ENCODE results near the gene EPHA6.

The EPHA6 gene

GRCh38 chr3:97636465-97636864 lies 822.1 kb downstream of the EPHA6 start:
- DNase-seq (ENCODE audit: low read depth in 2 of 2), result no peak

GRCh38 chr3:97646932-97647331 lies 832.5 kb downstream of the EPHA6 start:
- no peak for DNase-seq (ENCODE audit: low read depth in 2 of 2)

- no peak for DNase-seq (ENCODE audit: low read depth in 2 of 2)
Observed at GRCh38 chr3:97647441-97647982, 833.1 kb downstream of the EPHA6 start.

DNA sequence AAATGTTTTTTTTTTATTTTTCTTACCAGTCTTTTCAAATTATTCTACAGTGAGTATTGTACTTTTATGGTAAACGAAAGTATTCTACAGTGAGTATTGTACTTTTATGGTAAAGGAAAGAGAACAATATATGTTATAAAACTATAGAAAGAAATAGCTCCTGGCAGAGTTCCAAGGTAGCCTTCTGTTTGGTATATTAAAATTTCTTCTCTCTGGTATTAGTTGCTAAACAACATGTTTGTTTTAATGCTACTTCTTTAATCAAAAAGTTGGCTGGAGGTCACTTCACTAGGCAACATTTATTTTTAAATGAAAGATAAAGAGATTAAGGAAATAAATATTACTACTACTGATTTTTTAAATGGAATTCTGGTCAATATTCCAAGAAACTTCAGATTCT lies 841.6 kb downstream of the EPHA6 start:
- DNase-seq (ENCODE audit: low read depth in 2 of 2), result no peak

DNA sequence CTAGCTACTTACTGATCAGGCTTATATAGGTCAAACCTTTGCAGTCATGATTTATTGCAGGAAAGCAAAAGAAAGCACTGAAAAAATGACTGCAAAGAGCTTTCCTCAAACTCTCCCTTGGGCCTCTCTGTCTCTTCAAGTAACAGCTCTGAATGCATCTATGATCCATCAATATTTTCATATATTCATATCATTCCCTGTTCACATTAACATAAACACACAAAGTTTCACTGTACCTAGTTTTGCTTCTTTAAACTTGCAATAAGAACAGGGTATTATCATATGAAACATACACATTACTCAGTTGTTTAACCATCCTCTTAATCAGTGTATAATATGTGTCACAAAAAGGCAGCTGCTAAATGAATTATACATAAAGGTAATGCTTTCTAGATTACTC lies 842.2 kb downstream of the EPHA6 start:
- no peak for DNase-seq (ENCODE audit: low read depth in 2 of 2)

- no peak for DNase-seq (ENCODE audit: low read depth in 2 of 2)
Observed at GRCh38 chr3:97658668-97659285, 844.4 kb downstream of the EPHA6 start.

GRCh38 chr3:97662264-97662663 lies 847.9 kb downstream of the EPHA6 start:
- no peak for DNase-seq (ENCODE audit: low read depth in 2 of 2)

DNA sequence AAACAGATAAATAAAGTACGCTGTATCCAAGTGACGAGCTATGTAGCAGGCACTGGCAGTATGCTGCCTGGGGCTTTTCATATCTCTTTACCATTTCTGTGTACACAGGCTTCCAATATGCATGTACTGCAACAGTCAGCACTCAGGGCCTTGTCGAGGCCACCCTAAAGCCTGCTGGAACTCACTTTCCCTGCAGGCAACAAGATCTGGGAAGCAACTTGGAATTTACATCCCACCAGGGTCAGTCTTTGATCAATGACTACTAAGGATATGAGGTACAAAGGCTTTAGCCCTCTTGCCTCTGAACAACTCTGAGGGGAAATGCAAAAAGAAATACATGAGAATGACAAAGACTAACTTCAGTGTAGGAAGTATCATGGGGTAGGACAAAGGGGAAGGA lies 848.4 kb downstream of the EPHA6 start:
- no peak for DNase-seq (ENCODE audit: low read depth in 2 of 2)

- no peak for DNase-seq (ENCODE audit: low read depth in 2 of 2)
Observed at GRCh38 chr3:97665896-97666295, 851.5 kb downstream of the EPHA6 start.

DNA sequence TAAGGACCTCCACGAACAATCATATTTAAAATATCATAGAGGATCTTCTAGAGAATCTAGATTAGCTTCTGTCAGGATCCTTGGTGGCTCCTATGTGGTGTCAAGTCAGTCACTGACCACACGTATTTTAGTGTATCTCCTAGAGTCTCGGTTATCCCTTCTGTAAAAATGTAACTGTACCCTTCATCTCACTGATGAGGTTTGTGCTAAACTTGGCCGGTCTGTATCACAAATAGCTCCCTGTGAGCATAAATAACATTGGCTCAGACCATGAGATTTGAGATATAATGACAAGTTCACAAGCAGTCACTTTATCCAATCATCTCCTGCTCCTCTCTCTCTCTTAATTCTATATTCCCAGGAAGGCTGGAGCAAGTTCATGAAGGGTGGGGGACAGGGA lies 856.6 kb downstream of the EPHA6 start:
- DNase-seq (ENCODE audit: low read depth in 2 of 2), result no peak

DNA sequence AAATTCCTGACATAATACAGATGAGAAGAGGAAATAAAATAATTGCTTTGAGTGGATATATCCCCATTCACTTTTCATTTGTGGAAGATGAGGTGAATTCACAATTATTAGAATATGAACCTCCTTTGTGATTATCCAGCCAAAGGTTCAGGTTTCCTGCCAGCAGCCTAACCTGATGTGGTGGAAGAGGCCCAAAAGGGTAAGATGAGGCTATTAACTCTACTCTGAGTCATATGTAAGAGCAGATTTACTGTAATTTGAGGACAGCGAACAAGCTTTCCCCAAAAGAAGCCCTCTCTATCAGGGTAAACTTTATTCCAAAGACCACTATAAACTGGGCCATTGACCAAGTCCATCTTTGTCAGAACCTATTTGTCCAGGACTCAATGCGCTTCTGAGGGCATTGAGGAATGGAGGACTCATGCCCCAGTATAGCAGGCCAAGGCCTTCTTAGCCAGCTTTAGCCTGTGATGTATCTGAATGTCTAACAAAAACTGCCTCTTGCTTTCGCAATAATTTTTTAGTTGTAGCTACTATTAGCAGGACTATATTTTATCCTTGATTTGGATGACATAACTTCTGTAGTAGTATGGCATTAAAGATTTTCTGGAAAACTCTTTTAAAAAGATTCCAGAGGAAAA lies 859.1 kb downstream of the EPHA6 start:
- no peak for DNase-seq (ENCODE audit: low read depth in 2 of 2)

DNA sequence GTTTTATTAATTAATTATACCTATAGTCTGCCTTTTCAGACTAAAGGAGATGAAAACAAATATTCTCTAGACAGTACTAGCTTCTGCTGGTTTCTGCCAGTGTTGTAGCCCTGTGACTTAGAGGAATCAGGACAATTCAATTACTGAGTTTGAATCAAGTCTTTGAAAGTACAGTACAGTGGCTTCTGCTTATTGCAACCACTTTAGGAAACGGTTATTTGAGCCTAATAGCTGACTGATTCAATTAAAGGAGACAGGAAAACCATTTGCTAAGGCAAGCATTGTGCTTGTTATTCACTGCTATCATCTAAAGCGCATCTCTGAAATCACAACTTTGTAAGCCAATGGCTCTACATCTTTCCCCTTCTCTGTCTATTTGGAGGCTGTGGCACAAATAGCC lies 860.1 kb downstream of the EPHA6 start:
- no peak for DNase-seq (ENCODE audit: low read depth in 2 of 2)

- DNase-seq (ENCODE audit: low read depth in 2 of 2), result no peak
Observed at GRCh38 chr3:97680210-97680609, 865.8 kb downstream of the EPHA6 start.

- DNase-seq (ENCODE audit: low read depth in 2 of 2), result no peak
Observed at GRCh38 chr3:97680696-97681095, 866.3 kb downstream of the EPHA6 start.

DNA sequence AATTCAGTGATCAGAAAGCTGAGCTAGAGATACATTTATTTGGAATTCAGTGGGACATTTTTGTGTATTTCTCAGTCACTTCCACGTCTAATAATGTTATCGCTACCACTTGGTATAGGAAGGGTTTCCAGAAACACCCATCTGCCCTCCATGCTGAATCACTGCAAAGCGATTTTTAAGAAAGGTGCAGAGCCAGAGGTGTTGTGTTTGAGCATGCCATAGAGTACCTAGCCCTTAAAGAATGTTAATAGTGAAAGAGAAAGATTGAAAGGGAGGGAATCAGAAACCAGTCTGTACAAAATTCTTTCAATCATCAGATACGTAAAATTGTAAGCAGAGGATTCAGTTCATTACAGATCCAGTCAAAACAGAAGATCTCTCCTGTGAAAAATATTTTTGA lies 870.1 kb downstream of the EPHA6 start:
- no peak for DNase-seq (ENCODE audit: low read depth in 2 of 2)

- no peak for DNase-seq (ENCODE audit: low read depth in 2 of 2)
Observed at GRCh38 chr3:97686258-97686657, 871.9 kb downstream of the EPHA6 start.

GRCh38 chr3:97687734-97688133 lies 873.3 kb downstream of the EPHA6 start:
- DNase-seq (ENCODE audit: low read depth in 2 of 2), result no peak

DNA sequence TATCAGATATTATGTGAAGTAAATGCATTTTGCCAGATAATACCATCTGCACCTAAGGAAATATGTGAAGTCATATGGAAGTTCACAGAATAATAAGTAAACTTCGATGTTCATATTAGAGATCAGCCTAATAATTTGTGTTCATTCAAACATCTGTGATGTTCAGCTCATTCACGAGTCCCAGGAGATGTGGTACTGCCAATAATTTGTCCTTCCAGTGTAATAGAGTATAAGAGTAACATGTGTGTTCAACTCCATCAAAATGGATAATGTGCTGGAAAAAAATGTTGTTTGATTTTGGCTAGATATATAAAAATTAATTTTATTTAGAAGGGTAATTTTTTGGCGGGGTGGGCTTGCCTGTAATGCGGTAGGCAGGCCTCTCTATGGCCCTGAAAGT lies 874.7 kb downstream of the EPHA6 start:
- DNase-seq (ENCODE audit: low read depth in 2 of 2), result no peak

- no peak for DNase-seq (ENCODE audit: low read depth in 2 of 2)
Observed at GRCh38 chr3:97689962-97690361, 875.6 kb downstream of the EPHA6 start.

GRCh38 chr3:97691354-97691753 lies 877.0 kb downstream of the EPHA6 start:
- no peak for DNase-seq (ENCODE audit: low read depth in 2 of 2)

DNA sequence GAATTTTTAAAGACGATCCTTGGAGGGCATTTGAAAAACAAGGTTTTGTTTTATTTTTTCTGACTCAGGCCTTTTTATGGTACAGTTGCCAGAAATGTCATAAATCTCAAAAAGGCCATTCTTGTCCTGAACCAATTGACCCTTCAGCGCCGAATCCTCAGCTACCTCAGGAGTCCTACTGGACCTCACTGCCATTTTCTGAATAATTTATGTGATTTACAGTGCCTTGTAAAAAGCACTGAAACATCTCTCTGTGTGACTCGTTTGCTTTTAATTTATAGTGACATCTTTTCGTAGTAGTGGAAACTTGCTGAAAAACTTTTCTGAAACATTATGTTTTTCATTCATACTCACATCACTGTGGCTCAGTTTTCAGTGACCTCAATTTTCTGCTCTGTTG lies 878.0 kb downstream of the EPHA6 start:
- DNase-seq (ENCODE audit: low read depth in 2 of 2), result no peak

DNA sequence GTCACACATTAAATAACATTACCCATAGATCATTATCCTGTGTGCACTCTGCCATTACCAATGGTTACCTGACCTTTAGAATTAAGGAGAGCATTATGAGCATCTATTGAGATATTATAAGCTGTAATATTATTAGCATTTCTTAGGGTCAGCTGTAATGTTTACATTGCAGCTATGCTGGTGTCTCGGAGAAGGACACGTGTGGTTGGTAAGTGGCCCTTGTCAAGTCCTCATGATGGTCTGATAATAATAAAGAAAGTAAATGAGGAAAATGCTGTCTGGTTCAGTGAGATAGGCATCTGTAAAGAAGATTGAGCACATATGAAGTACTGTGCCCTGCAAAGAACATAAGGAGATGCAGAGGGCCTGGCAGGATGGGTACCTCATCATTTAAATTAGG lies 878.4 kb downstream of the EPHA6 start:
- DNase-seq (ENCODE audit: low read depth in 2 of 2), result no peak

GRCh38 chr3:97694876-97695275 lies 880.5 kb downstream of the EPHA6 start:
- DNase-seq (ENCODE audit: low read depth in 2 of 2), result no peak

- DNase-seq (ENCODE audit: low read depth in 2 of 2), result no peak
Observed at GRCh38 chr3:97698691-97699090, 884.3 kb downstream of the EPHA6 start.
